B cell (primary cell): Measurements from ENCODE around the gene GALNT6.

Experiments used
- CTCF ChIP-seq: fragments of 200-600 bp; IDR thresholded peaks from one replicate; pipeline ENCODE4 v1.8.0; 2022; ENCODE audit warnings: antibody characterized with exemption, mild to moderate bottlenecking
- EZH2 ChIP-seq: IDR thresholded peaks from 2 replicates; pipeline ENCODE4 v1.6.1; 2012; ENCODE audit warnings: borderline replicate concordance, low read depth, mild to moderate bottlenecking, moderate library complexity, low read length; ENCODE audit not compliant: insufficient read depth, poor library complexity, severe bottlenecking

DNA sequence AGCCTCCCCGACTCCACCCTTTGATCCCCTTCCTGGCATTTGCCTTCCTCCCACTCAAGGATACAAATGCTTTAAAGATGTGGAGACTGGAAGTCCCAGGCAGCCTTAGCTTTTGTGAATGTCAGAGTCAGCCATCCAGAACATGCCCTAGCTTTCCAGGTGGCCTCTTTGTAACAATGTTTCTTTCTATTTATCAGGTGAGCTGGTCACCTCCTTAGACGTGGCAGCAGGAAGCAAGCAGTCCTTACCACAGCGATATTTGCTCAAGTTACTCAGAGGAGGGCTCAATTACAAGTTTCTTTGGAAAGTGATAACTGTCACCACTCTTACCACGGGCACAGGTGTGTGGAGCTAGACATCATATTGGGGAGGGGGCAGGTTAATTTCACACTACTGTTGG, 4.9 kb downstream of the GALNT6 start:
- TF ChIP-seq CTCF (no peak), EZH2 (no peak)
